Liver (tissue), 3 donors: ENCODE results near the gene SHROOM1.

ENCODE experiments used
- JUND ChIP-seq, 2 donors: IDR thresholded peaks; 2 replicates each; pipeline ENCODE4 v1.6.1; 2016; ENCODE audit warnings: antibody characterized with exemption in 2 of 2
- RAD21 ChIP-seq, 2 donors: IDR thresholded peaks; 2 replicates each; pipeline ENCODE4 v1.6.1; 2016; ENCODE audit warnings: antibody characterized with exemption in 2 of 2, mild to moderate bottlenecking in 2 of 2
- TF ChIP-seq, protein P1 (sequence below): fragments of 150-350 bp; IDR thresholded peaks from 2 replicates; pipeline ENCODE4 v1.5.1; 2017; ENCODE audit warnings: improper control_type of control experiment, low read depth, low read length; ENCODE audit not compliant: missing input control
- donor health status: healthy.
- donor health status: healthy.

DNA sequence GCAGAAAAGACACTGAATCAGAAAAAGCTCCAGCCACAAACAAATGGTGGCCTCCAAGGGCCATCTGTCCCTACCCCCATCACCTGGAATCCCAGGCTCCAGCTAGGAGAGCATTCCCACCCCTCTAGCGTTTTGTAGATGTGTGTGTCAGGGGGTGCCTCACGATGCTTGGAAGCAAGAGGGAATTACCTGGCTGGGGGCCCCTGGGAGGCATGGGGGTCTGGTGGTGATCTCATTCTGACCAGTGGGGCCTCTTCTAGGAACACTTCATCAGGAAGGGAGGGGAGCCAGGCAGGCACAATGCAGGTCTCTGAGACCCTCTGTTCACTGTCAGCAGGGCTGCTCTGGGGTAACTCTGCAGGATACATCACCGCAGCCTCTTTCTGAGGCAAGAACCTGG is 6.0 kb downstream of the SHROOM1 start:
- TF ChIP-seq, protein P1, sequence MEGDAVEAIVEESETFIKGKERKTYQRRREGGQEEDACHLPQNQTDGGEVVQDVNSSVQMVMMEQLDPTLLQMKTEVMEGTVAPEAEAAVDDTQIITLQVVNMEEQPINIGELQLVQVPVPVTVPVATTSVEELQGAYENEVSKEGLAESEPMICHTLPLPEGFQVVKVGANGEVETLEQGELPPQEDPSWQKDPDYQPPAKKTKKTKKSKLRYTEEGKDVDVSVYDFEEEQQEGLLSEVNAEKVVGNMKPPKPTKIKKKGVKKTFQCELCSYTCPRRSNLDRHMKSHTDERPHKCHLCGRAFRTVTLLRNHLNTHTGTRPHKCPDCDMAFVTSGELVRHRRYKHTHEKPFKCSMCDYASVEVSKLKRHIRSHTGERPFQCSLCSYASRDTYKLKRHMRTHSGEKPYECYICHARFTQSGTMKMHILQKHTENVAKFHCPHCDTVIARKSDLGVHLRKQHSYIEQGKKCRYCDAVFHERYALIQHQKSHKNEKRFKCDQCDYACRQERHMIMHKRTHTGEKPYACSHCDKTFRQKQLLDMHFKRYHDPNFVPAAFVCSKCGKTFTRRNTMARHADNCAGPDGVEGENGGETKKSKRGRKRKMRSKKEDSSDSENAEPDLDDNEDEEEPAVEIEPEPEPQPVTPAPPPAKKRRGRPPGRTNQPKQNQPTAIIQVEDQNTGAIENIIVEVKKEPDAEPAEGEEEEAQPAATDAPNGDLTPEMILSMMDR, result no peak
- TF ChIP-seq RAD21 (IDR thresholded peaks at IDR 0.05) (no peak), JUND (IDR thresholded peaks at IDR 0.05) (no peak)
